ENCODE results near the gene CCDC8.

CCDC8 gene

GRCh38 chr19:46413262-46414031 is at the start of gene CCDC8:
CCDC8 (minus strand) TSS chr19:46413564; CDS start chr19:46412810, 754 bp downstream.
- peak; percentile 64 for DNase-seq (ENCODE audit: low read depth)
- peak within 1 kb of the TSS; percentile 50 for H3K4me3 ChIP-seq (ENCODE audit: control insufficient read depth, low read depth, low read length)
- TF ChIP-seq CTCF (IDR thresholded peaks at IDR 0.05; ENCODE audit: control insufficient read depth, insufficient read depth, low read depth, low read length, missing control alignments): no peak

DNA sequence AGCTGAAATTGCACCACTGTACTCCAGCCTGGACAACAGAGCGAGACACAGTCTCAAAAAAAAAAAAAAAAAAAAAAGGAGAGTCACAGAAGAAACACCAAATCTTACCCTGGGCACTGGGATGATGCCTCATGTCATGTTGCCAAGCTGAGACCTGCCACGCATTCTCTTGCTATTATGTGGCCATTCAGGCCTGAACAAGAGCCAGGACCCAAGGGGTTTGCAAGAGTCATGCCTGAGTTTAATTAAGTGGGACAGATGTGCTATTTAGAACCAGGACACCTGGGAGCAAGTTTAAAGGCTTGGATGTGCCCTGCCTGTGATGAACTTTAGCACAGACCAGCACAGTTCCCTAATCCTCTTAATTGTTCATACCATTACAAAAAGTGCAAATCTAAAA is 48.2 kb upstream of the CCDC8 start:
- no peak for DNase-seq (ENCODE audit: low read depth)
- no peak overlapping the region for H3K4me3 ChIP-seq (ENCODE audit: control insufficient read depth, low read depth, low read length)
- no peak for TF ChIP-seq CTCF (IDR thresholded peaks at IDR 0.05; ENCODE audit: control insufficient read depth, insufficient read depth, low read depth, low read length, missing control alignments)

DNA sequence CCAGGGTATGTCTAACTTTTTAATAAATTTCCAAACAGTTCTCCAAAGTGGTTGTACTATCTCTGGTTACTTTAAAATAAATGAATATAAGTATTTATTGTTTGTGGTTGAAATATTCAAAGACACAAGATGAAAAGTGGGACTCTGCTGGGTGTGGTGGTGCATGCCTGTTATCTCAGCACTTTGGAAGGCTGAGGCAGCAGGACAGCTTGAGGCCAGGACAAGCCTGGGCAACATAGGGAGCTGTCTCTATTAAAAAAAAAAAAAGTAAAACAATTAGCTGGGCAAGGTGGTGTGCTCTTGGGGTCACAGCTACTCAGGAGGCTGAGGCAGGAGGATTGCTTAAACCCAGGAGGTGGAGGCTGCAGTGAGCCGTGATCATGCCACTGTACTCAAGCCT is 47.6 kb upstream of the CCDC8 start:
- DNase-seq (ENCODE audit: low read depth): no peak
- no peak overlapping the region for H3K4me3 ChIP-seq (ENCODE audit: control insufficient read depth, low read depth, low read length)
- TF ChIP-seq CTCF (IDR thresholded peaks at IDR 0.05; ENCODE audit: control insufficient read depth, insufficient read depth, low read depth, low read length, missing control alignments): no peak

DNA sequence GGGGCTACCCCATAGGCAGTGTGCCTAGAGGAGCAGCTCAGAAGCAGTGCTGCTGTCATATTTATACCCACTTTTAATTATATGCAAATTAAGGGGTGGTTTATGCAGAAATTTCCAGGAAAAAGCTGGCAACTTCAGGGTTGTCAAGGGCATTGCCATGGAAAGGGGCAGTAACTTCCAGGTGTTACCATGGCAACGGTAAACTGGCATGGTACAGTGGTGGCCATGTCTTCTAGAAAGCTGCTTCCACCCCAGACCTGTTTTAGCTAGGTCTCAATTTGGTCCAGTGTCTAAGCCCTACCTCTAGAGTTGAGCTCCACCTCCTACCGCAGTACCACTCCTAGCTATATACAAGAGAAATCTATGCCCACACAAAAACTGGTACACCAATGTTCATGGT is 46.7 kb upstream of the CCDC8 start:
- DNase-seq (ENCODE audit: low read depth): no peak
- no peak overlapping the region for H3K4me3 ChIP-seq (ENCODE audit: control insufficient read depth, low read depth, low read length)
- TF ChIP-seq CTCF (IDR thresholded peaks at IDR 0.05; ENCODE audit: control insufficient read depth, insufficient read depth, low read depth, low read length, missing control alignments): no peak

GRCh38 chr19:46456930-46457329 is 43.6 kb upstream of the CCDC8 start:
- no peak for TF ChIP-seq CTCF (IDR thresholded peaks at IDR 0.05; ENCODE audit: control insufficient read depth, insufficient read depth, low read depth, low read length, missing control alignments)
- DNase-seq (ENCODE audit: low read depth): no peak
- no peak overlapping the region for H3K4me3 ChIP-seq (ENCODE audit: control insufficient read depth, low read depth, low read length)

DNA sequence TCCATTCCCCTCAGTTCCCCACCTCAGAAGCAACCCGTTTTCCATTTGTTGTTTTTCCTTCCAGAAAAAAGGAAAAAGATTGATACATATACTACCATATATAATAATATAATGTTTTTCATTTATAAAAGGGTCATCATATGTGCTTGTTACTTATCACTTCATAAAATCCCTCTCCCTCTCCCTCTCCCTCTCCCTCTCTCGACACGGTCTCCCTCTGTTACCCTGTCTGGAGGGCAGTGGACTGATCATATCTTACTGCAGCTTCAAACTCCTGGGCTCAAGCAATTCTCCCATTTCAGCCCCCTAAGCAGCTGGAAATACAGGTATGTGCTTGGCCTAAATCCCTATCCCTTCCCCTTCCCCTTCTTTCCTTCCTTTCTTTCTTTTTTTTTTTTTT is 40.9 kb upstream of the CCDC8 start:
- no peak overlapping the region for H3K4me3 ChIP-seq (ENCODE audit: control insufficient read depth, low read depth, low read length)
- DNase-seq (ENCODE audit: low read depth): no peak
- no peak for TF ChIP-seq CTCF (IDR thresholded peaks at IDR 0.05; ENCODE audit: control insufficient read depth, insufficient read depth, low read depth, low read length, missing control alignments)
